Measurements from ENCODE around the gene MACROD2.

Gene MACROD2

DNA sequence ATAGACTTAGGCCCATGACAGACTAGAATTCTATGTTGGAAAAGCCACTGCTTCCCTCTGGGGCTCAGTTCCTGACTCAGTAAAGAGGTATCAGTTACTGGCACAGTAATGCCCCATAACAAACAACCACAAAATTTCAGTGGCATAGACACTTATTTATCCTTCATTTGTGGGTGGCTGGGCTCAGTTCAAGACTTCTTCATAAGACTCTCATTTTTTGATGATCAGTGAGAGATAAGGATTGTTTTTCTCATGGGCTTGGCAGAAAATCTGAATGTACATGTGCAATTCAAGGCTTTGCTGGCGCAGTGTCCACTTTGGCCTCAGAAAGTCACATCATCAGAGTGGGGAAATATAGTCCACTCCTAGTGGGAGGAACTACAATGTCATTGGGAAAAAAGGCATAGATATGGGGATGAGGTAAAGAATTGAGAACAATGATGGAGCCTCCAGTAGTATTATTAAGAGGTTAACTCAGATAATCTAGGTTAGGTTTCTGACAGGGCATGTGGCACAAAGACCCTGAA lies 726.7 kb downstream of the MACROD2 start:
- in situ Hi-C loops (cut with HindIII; ENCODE audit: low sequenced_read_pairs) = no loop called here
- TF ChIP-seq, protein P1, sequence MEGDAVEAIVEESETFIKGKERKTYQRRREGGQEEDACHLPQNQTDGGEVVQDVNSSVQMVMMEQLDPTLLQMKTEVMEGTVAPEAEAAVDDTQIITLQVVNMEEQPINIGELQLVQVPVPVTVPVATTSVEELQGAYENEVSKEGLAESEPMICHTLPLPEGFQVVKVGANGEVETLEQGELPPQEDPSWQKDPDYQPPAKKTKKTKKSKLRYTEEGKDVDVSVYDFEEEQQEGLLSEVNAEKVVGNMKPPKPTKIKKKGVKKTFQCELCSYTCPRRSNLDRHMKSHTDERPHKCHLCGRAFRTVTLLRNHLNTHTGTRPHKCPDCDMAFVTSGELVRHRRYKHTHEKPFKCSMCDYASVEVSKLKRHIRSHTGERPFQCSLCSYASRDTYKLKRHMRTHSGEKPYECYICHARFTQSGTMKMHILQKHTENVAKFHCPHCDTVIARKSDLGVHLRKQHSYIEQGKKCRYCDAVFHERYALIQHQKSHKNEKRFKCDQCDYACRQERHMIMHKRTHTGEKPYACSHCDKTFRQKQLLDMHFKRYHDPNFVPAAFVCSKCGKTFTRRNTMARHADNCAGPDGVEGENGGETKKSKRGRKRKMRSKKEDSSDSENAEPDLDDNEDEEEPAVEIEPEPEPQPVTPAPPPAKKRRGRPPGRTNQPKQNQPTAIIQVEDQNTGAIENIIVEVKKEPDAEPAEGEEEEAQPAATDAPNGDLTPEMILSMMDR (IDR thresholded peaks at IDR 0.05; ENCODE audit: low read depth, low read length, missing control alignments) = no peak
- H3K4me3 ChIP-seq (ENCODE audit: low read depth, low read length) = no peak overlapping the region
- no peak for DNase-seq (ENCODE audit: low read depth)

DNA sequence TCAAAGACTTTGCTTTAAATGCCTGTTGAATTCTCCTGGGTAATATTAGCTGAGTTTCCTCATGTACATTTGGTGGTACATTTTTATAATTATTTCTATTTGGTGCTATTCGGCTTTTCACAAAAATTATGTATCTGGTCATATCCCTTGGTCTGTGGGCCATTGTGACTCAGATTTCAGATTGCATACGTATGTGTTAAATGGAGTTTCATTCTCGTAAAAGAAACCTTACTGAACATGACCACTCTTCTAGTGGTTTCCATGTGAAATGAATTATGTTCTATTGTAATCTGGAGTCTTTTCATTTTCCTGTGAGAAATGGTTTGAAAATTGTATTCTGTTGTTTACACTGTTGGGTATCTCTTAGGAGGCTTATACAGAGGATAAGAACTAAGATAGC lies 728.3 kb downstream of the MACROD2 start:
- H3K4me3 ChIP-seq (ENCODE audit: low read depth, low read length) = no peak overlapping the region
- TF ChIP-seq, protein P1 (IDR thresholded peaks at IDR 0.05; ENCODE audit: low read depth, low read length, missing control alignments) = no peak
- DNase-seq (ENCODE audit: low read depth) = no peak
- in situ Hi-C loops (cut with HindIII; ENCODE audit: low sequenced_read_pairs) = no loop called here

DNA sequence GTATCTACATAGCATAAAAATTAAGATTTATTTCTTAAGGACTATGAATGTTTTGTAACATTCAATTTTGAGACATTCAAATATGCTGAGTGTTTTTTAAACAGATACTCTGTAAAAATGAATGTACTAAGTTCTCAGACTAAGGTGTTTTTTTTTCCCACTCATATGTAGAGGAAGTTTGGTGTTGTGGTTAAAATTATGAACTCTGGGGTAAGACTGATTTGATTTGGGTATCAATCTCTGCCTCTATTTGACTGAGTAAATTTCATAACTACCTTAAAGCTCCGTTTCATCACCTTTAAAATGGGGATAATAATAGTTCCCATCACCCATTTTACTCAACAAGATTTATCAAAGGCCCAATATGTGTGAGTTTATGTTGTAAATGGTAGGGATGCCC lies 728.7 kb downstream of the MACROD2 start:
- TF ChIP-seq, protein P1 (IDR thresholded peaks at IDR 0.05; ENCODE audit: low read depth, low read length, missing control alignments) = no peak
- no peak overlapping the region for H3K4me3 ChIP-seq (ENCODE audit: low read depth, low read length)
- no peak for DNase-seq (ENCODE audit: low read depth)
- in situ Hi-C loops (cut with HindIII; ENCODE audit: low sequenced_read_pairs) = no loop called here

DNA sequence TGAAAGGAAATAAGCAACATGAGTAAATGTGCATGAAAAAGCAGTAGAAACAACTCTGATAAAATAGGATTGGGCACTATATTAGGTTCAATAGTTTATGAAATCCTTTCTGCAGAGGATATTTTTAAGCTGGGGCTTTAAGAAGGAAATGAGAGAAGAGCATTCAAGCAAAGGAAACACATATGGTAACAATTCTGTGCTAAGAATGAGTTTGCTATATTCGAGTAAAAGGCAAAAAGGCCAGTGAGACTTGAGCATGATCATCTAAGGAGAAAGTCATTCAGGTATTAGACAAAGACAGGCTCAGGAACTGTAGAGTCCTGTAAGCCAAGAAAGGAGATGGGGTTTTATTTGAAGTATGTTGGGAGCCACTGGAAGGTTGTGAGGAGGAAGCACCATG lies 729.2 kb downstream of the MACROD2 start:
- DNase-seq (ENCODE audit: low read depth) = no peak
- in situ Hi-C loops (cut with HindIII; ENCODE audit: low sequenced_read_pairs) = no loop called here
- TF ChIP-seq, protein P1 (IDR thresholded peaks at IDR 0.05; ENCODE audit: low read depth, low read length, missing control alignments) = no peak
- H3K4me3 ChIP-seq (ENCODE audit: low read depth, low read length) = no peak overlapping the region

DNA sequence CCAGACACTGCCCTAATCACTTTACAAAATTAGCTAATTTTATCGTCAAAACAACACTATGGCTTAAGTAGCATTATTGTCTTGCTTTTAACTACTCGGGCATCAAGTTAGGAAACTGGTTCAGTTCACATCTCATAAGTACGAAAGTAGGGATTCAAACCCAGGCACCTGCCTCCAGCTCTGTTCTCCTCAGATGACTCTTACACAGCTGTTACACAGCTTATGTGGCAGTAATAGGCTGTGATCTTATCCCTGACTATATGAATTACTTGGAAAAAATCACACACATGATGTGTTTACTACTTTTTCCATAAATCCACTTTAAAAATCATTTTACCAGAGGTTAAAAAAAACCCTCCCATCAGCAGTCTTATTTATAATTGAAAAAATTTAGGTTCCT lies 731.3 kb downstream of the MACROD2 start:
- no peak overlapping the region for H3K4me3 ChIP-seq (ENCODE audit: low read depth, low read length)
- TF ChIP-seq, protein P1 (IDR thresholded peaks at IDR 0.05; ENCODE audit: low read depth, low read length, missing control alignments) = no peak
- in situ Hi-C loops (cut with HindIII; ENCODE audit: low sequenced_read_pairs) = no loop called here
- DNase-seq (ENCODE audit: low read depth) = no peak

DNA sequence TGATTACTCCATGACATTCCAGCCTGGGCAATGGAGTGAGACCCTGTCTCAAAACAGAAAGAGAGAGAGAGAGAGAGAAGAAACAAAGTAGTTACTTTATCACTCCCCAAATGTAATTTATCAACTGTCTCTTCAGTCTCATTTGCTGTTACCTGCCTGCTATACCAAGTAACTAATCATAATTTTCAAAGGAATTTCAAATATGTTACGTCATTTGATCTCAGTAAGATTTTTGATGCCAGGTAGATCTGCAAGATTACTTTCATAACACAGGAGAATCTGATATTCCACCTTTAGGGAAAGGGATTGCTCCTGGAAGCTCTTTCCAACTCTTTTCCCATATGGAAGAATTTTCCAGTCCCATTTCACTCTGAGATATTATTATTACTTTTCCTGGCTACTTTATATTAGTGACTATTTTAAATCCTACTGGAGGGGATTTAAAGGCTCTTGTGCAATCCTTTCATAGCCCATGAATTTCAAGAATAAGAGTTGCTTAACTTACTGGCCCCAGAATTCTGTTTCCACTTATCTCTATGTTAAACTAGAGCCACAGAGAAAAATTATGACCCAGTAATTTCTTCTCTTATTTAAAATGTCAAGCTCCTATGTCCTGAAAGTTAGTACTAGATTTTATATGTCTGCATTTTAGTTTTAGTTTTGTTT lies 732.3 kb downstream of the MACROD2 start:
- in situ Hi-C loops (cut with HindIII; ENCODE audit: low sequenced_read_pairs) = no loop called here
- TF ChIP-seq, protein P1 (IDR thresholded peaks at IDR 0.05; ENCODE audit: low read depth, low read length, missing control alignments) = no peak
- H3K4me3 ChIP-seq (ENCODE audit: low read depth, low read length) = no peak overlapping the region
- DNase-seq (ENCODE audit: low read depth) = no peak

Data from astrocyte of the cerebellum (primary cell).